Bronchial epithelial cell (primary cell): ENCODE results near the gene PAGR1. TPM values are rescaled to one million over a fixed set of nuclear protein-coding genes. Genes with fewer than 3 reads are reported as not detected.

Experiments
- DNase-seq: peaks from one replicate; pipeline ENCODE4 v3.0.0-alpha.2; 2010; ENCODE audit warnings: low read depth
- FAIRE-seq: peaks from 2 replicates; lab custom pipeline; 2011; peaks lifted over from hg19 to GRCh38; lab: Jason Lieb, UNC
- H3K27me3 ChIP-seq: 2 replicates; pipeline ENCODE4 v1.5.1; 2011; ENCODE audit warnings: low read length; ENCODE audit not compliant: control insufficient read depth, insufficient read depth
- H3K36me3 ChIP-seq: 2 replicates; pipeline ENCODE4 v1.5.1; 2011; ENCODE audit warnings: low read length; ENCODE audit not compliant: control insufficient read depth, insufficient read depth
- H3K4me3 ChIP-seq: 2 replicates; pipeline ENCODE4 v1.5.1; 2011; ENCODE audit warnings: mild to moderate bottlenecking, low read depth, low read length, control low read depth
- total RNA-seq: library from RNA; depleted of rRNA; stranded (reverse); fragments of >200 nt; gene quantifications from 2 replicates; pipeline ENCODE4 v1.2.1, GENCODE V29; 2014
- TF ChIP-seq, protein P1 (sequence below): IDR thresholded peaks from 2 replicates; pipeline ENCODE4 v1.5.1; 2011; ENCODE audit warnings: mild to moderate bottlenecking, moderate library complexity, low read length, control low read depth, inconsistent platforms; ENCODE audit not compliant: insufficient read depth, severe bottlenecking

Gene PAGR1
- total RNA-seq, 1 donor from 2014 or later: 24.7 TPM

DNA sequence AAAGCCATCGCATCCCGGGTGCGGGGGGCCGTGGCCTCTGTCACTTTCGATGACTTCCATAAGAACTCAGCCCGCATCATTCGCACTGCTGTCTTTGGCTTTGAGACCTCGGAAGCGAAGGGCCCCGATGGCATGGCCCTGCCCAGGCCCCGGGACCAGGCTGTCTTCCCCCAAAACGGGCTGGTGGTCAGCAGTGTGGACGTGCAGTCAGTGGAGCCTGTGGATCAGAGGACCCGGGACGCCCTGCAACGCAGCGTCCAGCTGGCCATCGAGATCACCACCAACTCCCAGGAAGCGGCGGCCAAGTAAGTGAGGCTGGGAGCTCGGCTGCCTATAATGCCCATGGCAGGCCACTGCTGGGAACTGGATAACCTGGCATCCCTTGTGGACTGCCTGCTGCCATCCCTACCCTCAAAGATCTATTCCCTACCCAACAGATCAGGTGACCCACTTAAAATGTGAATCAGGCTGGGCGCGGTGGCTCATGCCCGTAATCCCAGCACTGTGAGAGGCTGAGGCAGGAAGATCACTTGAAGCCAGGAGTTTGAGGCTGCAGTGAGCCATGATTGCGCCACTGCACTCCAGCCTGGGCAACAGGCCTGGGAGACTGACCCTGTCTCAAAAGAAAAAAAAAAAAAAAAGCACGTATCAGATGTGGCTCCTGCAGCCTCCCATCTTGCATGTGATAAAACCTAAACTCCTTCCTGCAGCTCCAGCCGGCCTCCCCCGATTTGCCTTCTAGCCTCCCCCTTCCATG, 28.8 kb downstream of the PAGR1 start:
- FAIRE-seq (no peak), DNase-seq (no peak)
- H3K36me3 ChIP-seq: peaks cover 42% of the 10 kb centered on the region
- H3K4me3 ChIP-seq: no peak overlapping the region
- TF ChIP-seq, protein P1, sequence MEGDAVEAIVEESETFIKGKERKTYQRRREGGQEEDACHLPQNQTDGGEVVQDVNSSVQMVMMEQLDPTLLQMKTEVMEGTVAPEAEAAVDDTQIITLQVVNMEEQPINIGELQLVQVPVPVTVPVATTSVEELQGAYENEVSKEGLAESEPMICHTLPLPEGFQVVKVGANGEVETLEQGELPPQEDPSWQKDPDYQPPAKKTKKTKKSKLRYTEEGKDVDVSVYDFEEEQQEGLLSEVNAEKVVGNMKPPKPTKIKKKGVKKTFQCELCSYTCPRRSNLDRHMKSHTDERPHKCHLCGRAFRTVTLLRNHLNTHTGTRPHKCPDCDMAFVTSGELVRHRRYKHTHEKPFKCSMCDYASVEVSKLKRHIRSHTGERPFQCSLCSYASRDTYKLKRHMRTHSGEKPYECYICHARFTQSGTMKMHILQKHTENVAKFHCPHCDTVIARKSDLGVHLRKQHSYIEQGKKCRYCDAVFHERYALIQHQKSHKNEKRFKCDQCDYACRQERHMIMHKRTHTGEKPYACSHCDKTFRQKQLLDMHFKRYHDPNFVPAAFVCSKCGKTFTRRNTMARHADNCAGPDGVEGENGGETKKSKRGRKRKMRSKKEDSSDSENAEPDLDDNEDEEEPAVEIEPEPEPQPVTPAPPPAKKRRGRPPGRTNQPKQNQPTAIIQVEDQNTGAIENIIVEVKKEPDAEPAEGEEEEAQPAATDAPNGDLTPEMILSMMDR: no peak
- no peaks in the 10 kb centered on the region for H3K27me3 ChIP-seq

DNA sequence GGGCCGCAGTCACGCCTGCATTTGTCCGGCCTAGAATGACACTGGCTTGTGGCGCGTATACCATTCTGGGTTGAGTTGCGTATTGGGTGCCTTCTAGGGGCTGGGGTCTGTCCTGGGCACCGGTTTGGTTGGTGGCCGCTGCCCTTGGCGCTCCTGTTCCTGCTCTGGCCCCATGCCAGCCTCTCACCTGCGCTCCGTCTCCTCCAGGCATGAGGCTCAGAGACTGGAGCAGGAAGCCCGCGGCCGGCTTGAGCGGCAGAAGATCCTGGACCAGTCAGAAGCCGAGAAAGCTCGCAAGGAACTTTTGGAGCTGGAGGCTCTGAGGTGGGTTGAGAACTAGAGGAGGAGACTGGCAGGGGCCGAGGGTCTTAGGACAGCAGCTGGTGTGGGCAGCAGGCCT, 29.7 kb downstream of the PAGR1 start:
- H3K36me3 ChIP-seq: peaks cover 37% of the 10 kb centered on the region
- H3K4me3 ChIP-seq: no peak overlapping the region
- TF ChIP-seq, protein P1: no peak
- no peak for DNase-seq
- no peak for FAIRE-seq
- no peaks in the 10 kb centered on the region for H3K27me3 ChIP-seq

DNA sequence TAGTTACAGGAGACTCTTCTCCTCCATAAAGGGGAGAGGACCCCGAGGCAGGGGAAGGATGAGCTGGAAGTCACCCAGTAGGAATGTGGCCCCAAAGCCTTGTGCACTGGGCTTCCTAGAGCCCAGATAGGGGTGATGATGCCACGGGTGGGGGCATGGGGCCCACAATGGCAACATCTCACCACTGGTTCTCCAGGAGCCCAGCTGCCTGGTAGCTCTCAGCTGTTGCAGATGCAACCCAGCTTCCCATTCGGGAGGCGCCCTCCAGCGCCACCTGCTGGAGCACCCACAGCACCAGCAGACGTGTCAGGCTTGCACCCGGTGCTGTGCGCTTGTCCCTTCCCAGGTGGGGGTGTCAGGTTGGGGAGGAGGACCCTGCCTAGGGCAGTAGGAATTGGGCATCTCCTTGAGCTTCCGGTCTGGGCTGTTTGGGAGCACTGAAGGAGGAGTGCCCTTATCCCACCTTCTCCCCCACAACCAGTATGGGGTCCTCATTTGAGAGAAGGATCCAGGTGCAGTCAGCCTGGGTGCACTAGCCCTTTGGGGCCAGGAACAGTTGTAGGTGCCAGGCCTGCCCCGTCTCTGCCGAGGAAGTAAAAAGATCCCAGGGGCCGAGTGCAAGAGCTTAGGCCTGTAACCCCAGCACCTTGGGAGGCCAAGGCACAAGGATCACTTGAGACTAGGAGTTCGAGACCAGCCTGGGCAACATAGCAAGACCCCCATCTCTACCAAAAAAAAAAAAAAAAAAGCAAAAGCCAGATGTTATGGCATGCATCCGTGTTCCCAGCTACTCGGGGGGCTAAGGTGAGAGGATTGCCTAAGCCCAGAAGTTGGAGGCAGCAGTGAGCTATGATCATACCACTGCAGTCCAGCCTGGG, 32.7 kb downstream of the PAGR1 start:
- FAIRE-seq (no peak), DNase-seq (peak; percentile 35)
- Histone ChIP-seq H3K4me3 (no peak overlapping the region), H3K36me3 (peaks cover 26% of the 10 kb centered on the region), H3K27me3 (no peaks in the 10 kb centered on the region)
- TF ChIP-seq, protein P1: peak; percentile 98

DNA sequence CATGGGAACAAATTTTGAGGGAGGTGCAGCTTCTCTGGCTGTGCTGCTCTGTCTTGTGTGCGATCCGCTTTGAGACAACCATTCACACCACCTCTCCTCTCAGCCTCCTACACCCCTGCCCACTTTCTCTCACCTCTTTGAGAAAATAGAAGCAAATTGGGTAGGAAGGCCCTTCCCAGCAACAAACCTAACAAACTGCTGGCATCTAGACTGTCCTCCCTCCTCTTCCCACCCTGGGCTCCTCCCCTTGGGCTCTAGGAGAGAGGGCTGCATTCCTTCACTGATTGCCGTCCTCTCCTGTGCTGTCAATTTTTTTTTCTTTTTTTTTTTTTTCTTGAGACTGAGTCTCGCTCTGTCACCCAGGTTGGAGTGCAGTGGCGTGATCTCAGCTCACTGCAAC, 33.6 kb downstream of the PAGR1 start:
- TF ChIP-seq, protein P1: no peak
- no peak overlapping the region for H3K4me3 ChIP-seq
- H3K36me3 ChIP-seq: peaks cover 24% of the 10 kb centered on the region
- no peak for FAIRE-seq
- no peaks in the 10 kb centered on the region for H3K27me3 ChIP-seq
- DNase-seq: no peak

DNA sequence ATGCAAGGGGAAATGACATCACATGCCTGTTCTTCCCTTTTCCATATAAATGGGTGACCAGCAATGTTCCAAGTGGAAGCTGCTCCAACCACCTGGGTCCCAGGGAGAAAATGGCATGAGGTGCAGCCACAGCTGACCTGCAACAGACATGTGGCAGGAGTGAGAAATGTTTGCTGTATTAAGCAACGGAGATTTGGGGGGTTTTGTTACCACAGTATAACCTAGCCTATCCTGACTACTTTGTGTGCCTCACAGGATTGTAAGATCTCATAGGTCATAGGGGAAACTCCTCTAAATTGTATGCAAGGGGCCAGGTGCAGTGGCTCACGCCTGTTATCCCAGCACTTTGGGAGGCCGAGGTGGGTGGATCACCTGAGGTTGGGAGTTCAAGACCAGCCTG, 35.0 kb downstream of the PAGR1 start:
- no peak for DNase-seq
- TF ChIP-seq, protein P1: no peak
- Histone ChIP-seq H3K36me3 (peaks cover 14% of the 10 kb centered on the region), H3K27me3 (no peaks in the 10 kb centered on the region), H3K4me3 (no peak overlapping the region)
- FAIRE-seq: no peak
